ENCODE results near the gene GPRC5C.
A peak's percentile ranks its signal among the peaks of the same experiment; 100 is the strongest.

Gene GPRC5C

GRCh38 chr17:74431568-74432423 lies at the start of gene GPRC5C:
Gene GPRC5C, plus strand, starts transcription at chr17:74432088. Its CDS starts 7,689 bp downstream, at chr17:74439777.
- DNase-seq (ENCODE audit: low read depth): peak; percentile 52
- TF ChIP-seq CTCF (IDR thresholded peaks at IDR 0.05; ENCODE audit: insufficient read depth, low read depth, low read length, missing control alignments): no peak
- H3K4me3 ChIP-seq (ENCODE audit: low read depth, low read length): peak within 1 kb of the TSS; percentile 16

GRCh38 chr17:74383141-74383540 lies 48.7 kb upstream of the GPRC5C start:
- TF ChIP-seq CTCF (IDR thresholded peaks at IDR 0.05; ENCODE audit: insufficient read depth, low read depth, low read length, missing control alignments): no peak
- H3K4me3 ChIP-seq (ENCODE audit: low read depth, low read length): no peak overlapping the region
- no peak for DNase-seq (ENCODE audit: low read depth)

- DNase-seq (ENCODE audit: low read depth): no peak
- H3K4me3 ChIP-seq (ENCODE audit: low read depth, low read length): no peak overlapping the region
- no peak for TF ChIP-seq CTCF (IDR thresholded peaks at IDR 0.05; ENCODE audit: insufficient read depth, low read depth, low read length, missing control alignments)
These were observed 46.7 kb upstream of the GPRC5C start for GRCh38 chr17:74385201-74385600.

- DNase-seq (ENCODE audit: low read depth): no peak
- TF ChIP-seq CTCF (IDR thresholded peaks at IDR 0.05; ENCODE audit: insufficient read depth, low read depth, low read length, missing control alignments): no peak
- no peak overlapping the region for H3K4me3 ChIP-seq (ENCODE audit: low read depth, low read length)
These were observed 45.5 kb upstream of the GPRC5C start for GRCh38 chr17:74386386-74386785.

- DNase-seq (ENCODE audit: low read depth): no peak
- TF ChIP-seq CTCF (IDR thresholded peaks at IDR 0.05; ENCODE audit: insufficient read depth, low read depth, low read length, missing control alignments): no peak
- H3K4me3 ChIP-seq (ENCODE audit: low read depth, low read length): no peak overlapping the region
These were observed 44.3 kb upstream of the GPRC5C start for GRCh38 chr17:74387365-74388218.

- no peak for TF ChIP-seq CTCF (IDR thresholded peaks at IDR 0.05; ENCODE audit: insufficient read depth, low read depth, low read length, missing control alignments)
- H3K4me3 ChIP-seq (ENCODE audit: low read depth, low read length): no peak overlapping the region
- DNase-seq (ENCODE audit: low read depth): no peak
These were observed 42.7 kb upstream of the GPRC5C start for GRCh38 chr17:74389084-74389753.
